Retinal pigment epithelial cell (primary cell): ENCODE data around the gene ITGB8.

Experiments used
- DNase-seq: peaks from one replicate; pipeline ENCODE4 v3.0.0-alpha.2; 2010; ENCODE audit warnings: low read depth
- H3K4me3 ChIP-seq: 2 replicates; pipeline ENCODE4 v1.5.1; 2011; ENCODE audit warnings: mild to moderate bottlenecking, low read length, control low read depth, moderate library complexity
- CTCF ChIP-seq: conservative IDR thresholded peaks from 2 replicates; pipeline ENCODE4 v1.5.1; 2011; ENCODE audit warnings: low read depth, low read length, control low read depth, inconsistent platforms

Gene ITGB8

DNA sequence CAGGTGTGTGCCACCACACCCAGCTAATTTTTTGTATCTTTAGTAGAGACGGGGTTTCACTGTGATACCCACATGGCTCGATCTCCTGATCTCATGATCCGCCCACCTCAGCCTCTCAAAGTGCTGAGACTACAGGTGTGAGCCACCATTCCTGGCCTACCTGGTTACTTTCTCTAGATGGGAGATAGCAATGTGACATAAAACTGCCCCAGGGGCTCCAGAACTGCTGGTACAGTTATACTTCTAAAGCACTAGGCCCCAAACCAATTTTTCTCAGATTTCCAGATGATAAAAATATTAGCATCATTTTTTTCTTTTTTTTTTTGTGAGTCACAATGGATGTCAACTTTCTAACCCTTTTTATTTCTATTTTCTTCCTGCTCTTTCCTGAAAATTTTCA is 27.4 kb downstream of the ITGB8 start:
- no peak for TF ChIP-seq CTCF
- no peak for DNase-seq
- no peak overlapping the region for H3K4me3 ChIP-seq

DNA sequence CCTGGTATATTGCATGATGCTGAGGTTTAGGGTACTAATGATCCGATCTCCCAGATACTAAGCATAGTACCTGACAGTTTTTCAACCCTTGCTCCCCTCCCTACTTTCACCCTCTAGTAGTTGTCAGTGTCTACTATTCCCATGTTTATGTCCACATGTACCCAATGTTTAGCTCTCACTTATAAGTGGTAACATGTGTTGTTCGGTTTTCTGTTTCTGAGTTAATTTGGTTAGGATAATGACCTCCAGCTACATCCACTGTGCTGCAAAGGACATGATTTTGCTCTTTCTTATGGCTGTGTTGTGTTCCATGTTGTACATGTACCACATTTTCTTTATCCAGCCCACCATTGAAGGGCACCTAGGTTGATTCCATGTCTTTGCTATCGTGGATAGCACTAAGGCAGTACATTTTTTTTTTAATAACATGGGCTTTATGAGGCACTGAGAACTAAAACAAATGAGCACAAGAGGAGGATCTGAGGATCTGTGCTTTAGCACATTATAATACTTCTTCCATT is 28.1 kb downstream of the ITGB8 start:
- H3K4me3 ChIP-seq = no peak overlapping the region
- no peak for TF ChIP-seq CTCF
- DNase-seq = no peak

- no peak for DNase-seq
- no peak overlapping the region for H3K4me3 ChIP-seq
- TF ChIP-seq CTCF = no peak
These were observed 28.8 kb downstream of the ITGB8 start for GRCh38 chr7:20359341-20359963.

GRCh38 chr7:20362574-20363253 is 32.0 kb downstream of the ITGB8 start:
- no peak for TF ChIP-seq CTCF
- H3K4me3 ChIP-seq = no peak overlapping the region
- no peak for DNase-seq

- no peak overlapping the region for H3K4me3 ChIP-seq
- TF ChIP-seq CTCF = no peak
- DNase-seq = no peak
These were observed 34.0 kb downstream of the ITGB8 start for GRCh38 chr7:20364571-20365196.

GRCh38 chr7:20365486-20365885 is 34.8 kb downstream of the ITGB8 start:
- no peak for TF ChIP-seq CTCF
- DNase-seq = no peak
- H3K4me3 ChIP-seq = no peak overlapping the region
